GM12875 (cell line): Measurements from ENCODE around the gene CDH13.

Source experiments
- H3K4me3 ChIP-seq: one replicate; pipeline ENCODE4 v1.5.1; 2011; ENCODE audit warnings: low read depth, low read length, control low read depth
- CTCF ChIP-seq: IDR thresholded peaks from 2 replicates; pipeline ENCODE4 v1.5.1; 2011; ENCODE audit warnings: low read depth, mild to moderate bottlenecking, control low read depth, inconsistent platforms, low read length, moderate library complexity, borderline replicate concordance; ENCODE audit not compliant: insufficient read depth

Gene CDH13

GRCh38 chr16:82874271-82874670, 247.5 kb downstream of the CDH13 start:
- no peak overlapping the region for H3K4me3 ChIP-seq
- no peak for TF ChIP-seq CTCF

GRCh38 chr16:82874672-82875071, 247.9 kb downstream of the CDH13 start:
- H3K4me3 ChIP-seq = no peak overlapping the region
- TF ChIP-seq CTCF = no peak

- TF ChIP-seq CTCF = no peak
- no peak overlapping the region for H3K4me3 ChIP-seq
Observed at GRCh38 chr16:82876951-82877350, 250.2 kb downstream of the CDH13 start.

GRCh38 chr16:82878466-82878865, 251.7 kb downstream of the CDH13 start:
- no peak for TF ChIP-seq CTCF
- no peak overlapping the region for H3K4me3 ChIP-seq

GRCh38 chr16:82880346-82880745, 253.6 kb downstream of the CDH13 start:
- no peak for TF ChIP-seq CTCF
- no peak overlapping the region for H3K4me3 ChIP-seq

- H3K4me3 ChIP-seq = no peak overlapping the region
- TF ChIP-seq CTCF = no peak
Observed at GRCh38 chr16:82881516-82881915, 254.7 kb downstream of the CDH13 start.

GRCh38 chr16:82882226-82882625, 255.5 kb downstream of the CDH13 start:
- H3K4me3 ChIP-seq = no peak overlapping the region
- no peak for TF ChIP-seq CTCF
